K562 (cell line): ENCODE results near the gene GAPDH. TPM values are rescaled to one million over a fixed set of nuclear protein-coding genes. Genes with fewer than 3 reads are reported as not detected.

Source experiments
- BMI1 ChIP-seq: fragments of 150-350 bp; IDR thresholded peaks from 2 replicates; pipeline ENCODE4 v1.6.1; 2014; ENCODE audit warnings: low read length
- COPS2 ChIP-seq: fragments of 450-650 bp; conservative IDR thresholded peaks from 2 replicates; pipeline ENCODE4 v1.6.1; 2016; ENCODE audit warnings: mild to moderate bottlenecking, moderate library complexity
- FOXA3 ChIP-seq, 2 experiments: fragments of 450-650 bp in 1 of 2; sonication (generic) in 1 of 2; formaldehyde crosslinking; IDR thresholded peaks in 1 of 2; conservative IDR thresholded peaks in 1 of 2; 2 replicates each; pipeline versions ENCODE4 v1.4.0 to v1.8.0; 2020 to 2022; ENCODE audit warnings: mild to moderate bottlenecking in 2 of 2, missing genetic modification reagents in 1 of 2
- HDAC3 ChIP-seq: fragments of 450-650 bp; IDR thresholded peaks from 2 replicates; pipeline ENCODE4 v1.6.1; 2018; ENCODE audit warnings: borderline replicate concordance, mild to moderate bottlenecking, moderate library complexity; ENCODE audit not compliant: partially characterized antibody
- HOXB6 ChIP-seq: fragments of 250-450 bp; sonication (Bioruptor Pico); IDR thresholded peaks from 2 replicates; pipeline ENCODE4 v1.5.1; 2022; ENCODE audit warnings: mild to moderate bottlenecking, borderline replicate concordance
- KDM5B ChIP-seq: fragments of 200-600 bp; sonication (generic); IDR thresholded peaks from 2 replicates; pipeline ENCODE4 v1.6.1; 2012; ENCODE audit warnings: low read depth, mild to moderate bottlenecking, moderate library complexity, low read length, control low read depth, inconsistent platforms; ENCODE audit not compliant: insufficient replicate concordance
- KHSRP ChIP-seq: fragments of 450-650 bp; IDR thresholded peaks from 2 replicates; pipeline ENCODE4 v1.6.1; 2017
- KLF13 ChIP-seq: fragments of 450-650 bp; IDR thresholded peaks from 2 replicates; pipeline ENCODE4 v1.6.1; 2016; ENCODE audit warnings: missing genetic modification characterization, low read depth, mild to moderate bottlenecking, missing compliant biosample characterization, moderate library complexity, borderline replicate concordance
- MBD2 ChIP-seq: sonication (generic); IDR thresholded peaks from 2 replicates; pipeline ENCODE4 v1.6.1; 2016; ENCODE audit warnings: low read depth, borderline replicate concordance
- MTA3 ChIP-seq: fragments of 450-650 bp; formaldehyde crosslinking; IDR thresholded peaks from 2 replicates; pipeline ENCODE4 v1.6.1; 2017; ENCODE audit warnings: mild to moderate bottlenecking, borderline replicate concordance
- SMARCB1 ChIP-seq: IDR thresholded peaks from 2 replicates; pipeline ENCODE4 v1.6.1; 2011; ENCODE audit warnings: improper control_type of control experiment, low read depth; ENCODE audit not compliant: insufficient read length
- SMARCE1 ChIP-seq: fragments of 450-650 bp; IDR thresholded peaks from 2 replicates; pipeline ENCODE4 v1.7.1; 2016; ENCODE audit warnings: mild to moderate bottlenecking
- SP1 ChIP-seq: sonication (generic); formaldehyde crosslinking; IDR thresholded peaks from 2 replicates; pipeline ENCODE4 v1.8.1; 2022; ENCODE audit warnings: mild to moderate bottlenecking, missing genetic modification reagents
- ZBTB17 ChIP-seq: fragments of 450-650 bp; formaldehyde crosslinking; IDR thresholded peaks from 2 replicates; pipeline ENCODE4 v1.4.0; 2020; ENCODE audit warnings: mild to moderate bottlenecking
- ZKSCAN8 ChIP-seq: fragments of 200-800 bp; sonication (Bioruptor generic); IDR thresholded peaks from 2 replicates; pipeline ENCODE4 v1.6.1; 2016; ENCODE audit warnings: missing genetic modification characterization, missing compliant biosample characterization
- polyA plus RNA-seq, 8 experiments: library from polyadenylated mRNA; depleted of rRNA in 4 of 8; stranded (reverse) in 5 of 8; unstranded in 3 of 8; fragments of >200 nt; fragmentation: Nextera tagmentation in 2 of 8; fragmentation: Illumina TruSeq in 1 of 8; extraction: Ambion mirVana in 2 of 8; extraction: Trizol in 1 of 8; gene quantifications; 2 replicates each; pipeline versions ENCODE4 v1.2.1 to v1.2.3, GENCODE V29; 2011 to 2014; ENCODE audit warnings: inconsistent platforms in 1 of 8, missing spikeins in 1 of 8
- total RNA-seq, 7 experiments: library from RNA; depleted of rRNA in 6 of 7; stranded (reverse); fragments of >200 nt in 6 of 7; fragmentation: Illumina TruSeq in 2 of 7; extraction: Trizol in 2 of 7; gene quantifications; 2 replicates each; pipeline versions ENCODE4 v1.2.1 to v1.2.3, GENCODE V29; 2011 to 2021; ENCODE audit warnings: low replicate concordance in 1 of 7
- TF ChIP-seq, protein P1 (sequence below): fragments of 450-650 bp; IDR thresholded peaks from 2 replicates; pipeline ENCODE4 v1.6.1; 2016; ENCODE audit warnings: mild to moderate bottlenecking
- TF ChIP-seq, protein P2 (sequence below): fragments of 250-450 bp; sonication (Bioruptor Pico); IDR thresholded peaks from 2 replicates; pipeline ENCODE4 v1.5.0; 2022; ENCODE audit warnings: mild to moderate bottlenecking
- TF ChIP-seq, protein P3 (sequence below): fragments of 250-450 bp; sonication (Bioruptor Pico); IDR thresholded peaks from 2 replicates; pipeline ENCODE4 v1.8.0; 2022; ENCODE audit warnings: moderate library complexity, mild to moderate bottlenecking, inconsistent platforms
- TF ChIP-seq, protein P4 (sequence below): IDR thresholded peaks from 2 replicates; pipeline ENCODE4 v1.6.1; 2012; ENCODE audit warnings: low read depth, low read length, improper control_type of control experiment, borderline replicate concordance
- TF ChIP-seq, protein P5 (sequence below): fragments of 450-650 bp; formaldehyde crosslinking; IDR thresholded peaks from 2 replicates; pipeline ENCODE4 v1.4.0; 2020; ENCODE audit warnings: mild to moderate bottlenecking, mixed read lengths

Gene GAPDH
- total and polyA plus RNA-seq, 9 of the 15 experiments (the other 6 are each of a cell fraction or from before 2014, with no cell fraction given) = 2,206 to 6,793 (median 4,217) TPM

DNA sequence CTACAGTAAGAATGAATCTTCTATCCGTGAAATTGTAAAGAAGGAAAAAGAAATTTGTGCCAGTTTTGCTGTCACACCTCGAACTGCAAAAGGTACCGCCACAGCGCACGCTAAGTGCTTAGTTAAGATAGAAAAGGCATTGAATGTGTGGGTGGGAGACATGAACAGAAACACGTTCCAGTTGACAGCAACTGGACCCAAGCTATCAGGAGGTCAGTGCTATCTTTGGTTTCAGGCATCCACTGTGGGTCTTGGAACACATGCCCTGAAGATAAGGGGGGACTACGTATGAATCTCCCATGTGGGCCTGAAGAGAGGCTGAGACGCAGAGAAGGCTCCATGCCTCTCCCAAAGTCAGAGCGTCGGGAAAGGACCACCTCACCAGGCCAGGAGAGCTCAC, 11.7 kb downstream of the GAPDH start (continued):
- TF ChIP-seq, protein P1, sequence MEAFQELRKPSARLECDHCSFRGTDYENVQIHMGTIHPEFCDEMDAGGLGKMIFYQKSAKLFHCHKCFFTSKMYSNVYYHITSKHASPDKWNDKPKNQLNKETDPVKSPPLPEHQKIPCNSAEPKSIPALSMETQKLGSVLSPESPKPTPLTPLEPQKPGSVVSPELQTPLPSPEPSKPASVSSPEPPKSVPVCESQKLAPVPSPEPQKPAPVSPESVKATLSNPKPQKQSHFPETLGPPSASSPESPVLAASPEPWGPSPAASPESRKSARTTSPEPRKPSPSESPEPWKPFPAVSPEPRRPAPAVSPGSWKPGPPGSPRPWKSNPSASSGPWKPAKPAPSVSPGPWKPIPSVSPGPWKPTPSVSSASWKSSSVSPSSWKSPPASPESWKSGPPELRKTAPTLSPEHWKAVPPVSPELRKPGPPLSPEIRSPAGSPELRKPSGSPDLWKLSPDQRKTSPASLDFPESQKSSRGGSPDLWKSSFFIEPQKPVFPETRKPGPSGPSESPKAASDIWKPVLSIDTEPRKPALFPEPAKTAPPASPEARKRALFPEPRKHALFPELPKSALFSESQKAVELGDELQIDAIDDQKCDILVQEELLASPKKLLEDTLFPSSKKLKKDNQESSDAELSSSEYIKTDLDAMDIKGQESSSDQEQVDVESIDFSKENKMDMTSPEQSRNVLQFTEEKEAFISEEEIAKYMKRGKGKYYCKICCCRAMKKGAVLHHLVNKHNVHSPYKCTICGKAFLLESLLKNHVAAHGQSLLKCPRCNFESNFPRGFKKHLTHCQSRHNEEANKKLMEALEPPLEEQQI = no peak
- TF ChIP-seq, protein P2, sequence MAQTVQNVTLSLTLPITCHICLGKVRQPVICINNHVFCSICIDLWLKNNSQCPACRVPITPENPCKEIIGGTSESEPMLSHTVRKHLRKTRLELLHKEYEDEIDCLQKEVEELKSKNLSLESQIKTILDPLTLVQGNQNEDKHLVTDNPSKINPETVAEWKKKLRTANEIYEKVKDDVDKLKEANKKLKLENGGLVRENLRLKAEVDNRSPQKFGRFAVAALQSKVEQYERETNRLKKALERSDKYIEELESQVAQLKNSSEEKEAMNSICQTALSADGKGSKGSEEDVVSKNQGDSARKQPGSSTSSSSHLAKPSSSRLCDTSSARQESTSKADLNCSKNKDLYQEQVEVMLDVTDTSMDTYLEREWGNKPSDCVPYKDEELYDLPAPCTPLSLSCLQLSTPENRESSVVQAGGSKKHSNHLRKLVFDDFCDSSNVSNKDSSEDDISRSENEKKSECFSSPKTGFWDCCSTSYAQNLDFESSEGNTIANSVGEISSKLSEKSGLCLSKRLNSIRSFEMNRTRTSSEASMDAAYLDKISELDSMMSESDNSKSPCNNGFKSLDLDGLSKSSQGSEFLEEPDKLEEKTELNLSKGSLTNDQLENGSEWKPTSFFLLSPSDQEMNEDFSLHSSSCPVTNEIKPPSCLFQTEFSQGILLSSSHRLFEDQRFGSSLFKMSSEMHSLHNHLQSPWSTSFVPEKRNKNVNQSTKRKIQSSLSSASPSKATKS (CRISPR knock-in tag) = no peak
- TF ChIP-seq HDAC3 (no peak), BMI1 (no peak), ZBTB17 (CRISPR knock-in tag) (no peak), COPS2 (no peak), KHSRP (no peak), MTA3 (no peak), HOXB6 (CRISPR knock-in tag) (no peak), KDM5B (no peak), MBD2 (no peak), ZKSCAN8 (CRISPR knock-in tag) (0 out of 2 replicates have a peak, but pooled peaks have one; percentile 31), SP1 (no peak), SMARCB1 (no peak), FOXA3 (CRISPR knock-in tag; conservative IDR thresholded peaks at IDR 0.05 in 1 of 2, IDR thresholded peaks at IDR 0.05 in 1 of 2) (no peak), KLF13 (tag) (no peak), SMARCE1 (peak; percentile 37; the same call in 1 of the 2 replicates)
- TF ChIP-seq, protein P3, sequence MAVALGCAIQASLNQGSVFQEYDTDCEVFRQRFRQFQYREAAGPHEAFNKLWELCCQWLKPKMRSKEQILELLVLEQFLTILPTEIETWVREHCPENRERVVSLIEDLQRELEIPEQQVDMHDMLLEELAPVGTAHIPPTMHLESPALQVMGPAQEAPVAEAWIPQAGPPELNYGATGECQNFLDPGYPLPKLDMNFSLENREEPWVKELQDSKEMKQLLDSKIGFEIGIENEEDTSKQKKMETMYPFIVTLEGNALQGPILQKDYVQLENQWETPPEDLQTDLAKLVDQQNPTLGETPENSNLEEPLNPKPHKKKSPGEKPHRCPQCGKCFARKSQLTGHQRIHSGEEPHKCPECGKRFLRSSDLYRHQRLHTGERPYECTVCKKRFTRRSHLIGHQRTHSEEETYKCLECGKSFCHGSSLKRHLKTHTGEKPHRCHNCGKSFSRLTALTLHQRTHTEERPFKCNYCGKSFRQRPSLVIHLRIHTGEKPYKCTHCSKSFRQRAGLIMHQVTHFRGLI (CRISPR knock-in tag) = no peak
- TF ChIP-seq, protein P4, sequence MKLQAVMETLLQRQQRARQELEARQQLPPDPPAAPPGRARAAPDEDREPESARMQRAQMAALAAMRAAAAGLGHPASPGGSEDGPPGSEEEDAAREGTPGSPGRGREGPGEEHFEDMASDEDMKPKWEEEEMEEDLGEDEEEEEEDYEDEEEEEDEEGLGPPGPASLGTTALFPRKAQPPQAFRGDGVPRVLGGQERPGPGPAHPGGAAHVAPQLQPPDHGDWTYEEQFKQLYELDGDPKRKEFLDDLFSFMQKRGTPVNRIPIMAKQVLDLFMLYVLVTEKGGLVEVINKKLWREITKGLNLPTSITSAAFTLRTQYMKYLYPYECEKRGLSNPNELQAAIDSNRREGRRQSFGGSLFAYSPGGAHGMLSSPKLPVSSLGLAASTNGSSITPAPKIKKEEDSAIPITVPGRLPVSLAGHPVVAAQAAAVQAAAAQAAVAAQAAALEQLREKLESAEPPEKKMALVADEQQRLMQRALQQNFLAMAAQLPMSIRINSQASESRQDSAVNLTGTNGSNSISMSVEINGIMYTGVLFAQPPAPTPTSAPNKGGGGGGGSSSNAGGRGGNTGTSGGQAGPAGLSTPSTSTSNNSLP = no peak
- TF ChIP-seq, protein P5, sequence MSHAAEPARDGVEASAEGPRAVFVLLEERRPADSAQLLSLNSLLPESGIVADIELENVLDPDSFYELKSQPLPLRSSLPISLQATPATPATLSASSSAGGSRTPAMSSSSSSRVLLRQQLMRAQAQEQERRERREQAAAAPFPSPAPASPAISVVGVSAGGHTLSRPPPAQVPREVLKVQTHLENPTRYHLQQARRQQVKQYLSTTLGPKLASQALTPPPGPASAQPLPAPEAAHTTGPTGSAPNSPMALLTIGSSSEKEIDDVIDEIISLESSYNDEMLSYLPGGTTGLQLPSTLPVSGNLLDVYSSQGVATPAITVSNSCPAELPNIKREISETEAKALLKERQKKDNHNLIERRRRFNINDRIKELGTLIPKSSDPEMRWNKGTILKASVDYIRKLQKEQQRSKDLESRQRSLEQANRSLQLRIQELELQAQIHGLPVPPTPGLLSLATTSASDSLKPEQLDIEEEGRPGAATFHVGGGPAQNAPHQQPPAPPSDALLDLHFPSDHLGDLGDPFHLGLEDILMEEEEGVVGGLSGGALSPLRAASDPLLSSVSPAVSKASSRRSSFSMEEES (CRISPR knock-in tag) = no peak
